Measurements from ENCODE around the gene PCDHA8.
"Not testable (repeated sequence)": the region's sequence is repeated elsewhere in the genome, so short reads cannot be mapped to it uniquely, and the experiment has no call there.

PCDHA8 gene

GRCh38 chr5:140829511-140830501 lies 11.2 kb upstream of the PCDHA8 start:
- DNase-seq = not testable (repeated sequence)

DNA sequence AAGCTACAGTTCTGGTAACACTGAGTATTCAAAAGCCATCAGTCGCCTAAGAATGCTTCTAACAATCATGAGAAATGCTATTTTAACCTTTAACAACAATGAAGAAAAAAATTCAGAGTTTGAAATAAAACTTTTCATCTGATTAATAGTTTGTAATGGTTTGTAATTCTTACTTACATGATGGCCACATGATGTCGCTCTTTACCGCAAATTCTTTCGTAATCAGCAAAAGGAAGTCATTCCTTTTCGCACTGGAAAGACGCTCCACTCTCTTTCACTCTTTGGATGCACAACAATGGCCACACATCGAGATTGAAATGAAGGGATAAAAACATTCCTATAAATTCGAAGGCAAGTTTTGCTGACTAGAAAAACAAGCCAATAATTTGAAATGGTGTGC lies 7.0 kb upstream of the PCDHA8 start, which contains the start of gene PCDHA7:
PCDHA7 (plus strand) TSS at position 277 of the 400 bp plus-strand sequence; CDS start at position 392, 115 bp downstream.
- no peak for DNase-seq

- not testable (repeated sequence) for DNase-seq
These were observed 6.5 kb upstream of the PCDHA8 start for GRCh38 chr5:140834439-140835008.

GRCh38 chr5:140835622-140836510 lies 5.1 kb upstream of the PCDHA8 start:
- no peak for DNase-seq

DNA sequence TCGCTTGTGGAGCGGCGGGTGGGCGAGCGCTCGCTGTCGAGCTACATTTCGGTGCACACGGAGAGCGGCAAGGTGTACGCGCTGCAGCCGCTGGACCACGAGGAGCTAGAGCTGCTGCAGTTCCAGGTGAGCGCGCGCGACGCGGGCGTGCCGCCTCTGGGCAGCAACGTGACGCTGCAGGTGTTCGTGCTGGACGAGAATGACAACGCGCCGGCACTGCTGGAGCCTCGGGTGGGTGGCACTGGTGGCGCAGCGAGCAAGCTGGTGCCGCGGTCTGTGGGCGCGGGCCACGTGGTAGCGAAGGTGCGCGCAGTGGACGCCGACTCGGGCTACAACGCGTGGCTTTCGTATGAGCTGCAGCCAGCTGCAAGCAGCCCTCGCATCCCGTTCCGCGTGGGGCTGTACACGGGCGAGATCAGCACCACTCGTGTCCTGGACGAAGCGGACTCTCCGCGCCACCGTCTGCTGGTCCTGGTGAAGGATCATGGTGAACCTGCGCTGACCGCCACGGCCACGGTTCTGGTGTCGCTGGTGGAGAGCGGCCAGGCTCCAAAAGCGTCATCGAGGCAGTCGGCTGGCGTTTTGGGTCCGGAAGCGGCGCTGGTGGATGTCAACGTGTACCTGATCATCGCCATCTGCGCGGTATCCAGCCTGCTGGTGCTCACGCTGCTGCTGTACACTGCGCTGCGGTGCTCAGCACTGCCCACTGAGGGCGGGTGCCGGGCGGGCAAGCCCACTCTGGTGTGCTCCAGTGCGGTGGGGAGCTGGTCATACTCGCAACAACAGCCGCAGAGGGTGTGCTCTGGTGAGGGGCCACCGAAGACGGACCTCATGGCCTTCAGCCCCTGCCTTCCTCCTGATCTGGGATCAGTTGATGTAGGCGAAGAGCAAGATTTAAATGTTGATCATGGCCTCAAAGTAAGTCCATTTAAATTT lies 2.1 kb downstream of the PCDHA8 start:
- no peak for DNase-seq

DNA sequence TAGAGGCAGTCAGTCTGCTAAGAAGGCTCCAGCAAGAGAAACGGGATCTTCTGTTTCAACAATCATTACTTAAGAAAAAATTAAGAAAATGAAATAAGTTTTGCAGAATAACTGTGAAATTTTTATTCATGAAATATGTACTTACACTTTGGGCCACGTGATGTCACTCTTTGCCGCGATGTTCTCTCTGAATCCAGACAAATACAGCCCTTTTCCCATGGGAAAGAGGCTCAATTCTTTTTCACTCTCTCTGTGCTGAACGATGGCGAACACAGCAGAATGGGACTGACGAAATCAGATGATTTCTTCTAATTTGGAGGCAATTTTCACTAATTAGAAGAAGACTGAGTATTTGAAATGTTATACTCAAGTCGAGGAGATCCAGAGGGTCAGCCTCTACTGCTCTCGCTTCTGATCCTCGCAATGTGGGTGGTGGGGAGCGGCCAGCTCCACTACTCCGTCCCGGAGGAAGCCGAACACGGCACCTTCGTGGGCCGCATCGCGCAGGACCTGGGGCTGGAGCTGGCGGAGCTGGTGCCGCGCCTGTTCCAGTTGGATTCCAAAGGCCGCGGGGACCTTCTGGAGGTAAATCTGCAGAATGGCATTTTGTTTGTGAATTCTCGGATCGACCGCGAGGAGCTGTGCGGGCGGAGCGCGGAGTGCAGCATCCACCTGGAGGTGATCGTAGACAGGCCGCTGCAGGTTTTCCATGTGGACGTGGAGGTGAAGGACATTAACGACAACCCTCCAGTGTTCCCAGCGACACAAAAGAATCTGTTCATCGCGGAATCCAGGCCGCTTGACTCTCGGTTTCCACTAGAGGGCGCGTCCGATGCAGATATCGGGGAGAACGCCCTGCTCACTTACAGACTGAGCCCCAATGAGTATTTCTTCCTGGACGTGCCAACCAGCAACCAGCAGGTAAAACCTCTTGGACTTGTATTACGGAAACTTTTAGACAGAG lies 7.4 kb downstream of the PCDHA8 start, which contains the start of gene PCDHA9:
PCDHA9 (plus strand) TSS at position 244 of the 964 bp plus-strand sequence; CDS start at position 358, 114 bp downstream.
- DNase-seq = not testable (repeated sequence)

- not testable (repeated sequence) for DNase-seq
These were observed 9.0 kb downstream of the PCDHA8 start for GRCh38 chr5:140849831-140850634.

GRCh38 chr5:140855772-140856674 lies 15.0 kb downstream of the PCDHA8 start, which contains the start of gene PCDHA10:
Gene PCDHA10 (plus strand): TSS chr5:140855897. CDS start chr5:140856049, 152 bp downstream.
- no peak for DNase-seq

DNA sequence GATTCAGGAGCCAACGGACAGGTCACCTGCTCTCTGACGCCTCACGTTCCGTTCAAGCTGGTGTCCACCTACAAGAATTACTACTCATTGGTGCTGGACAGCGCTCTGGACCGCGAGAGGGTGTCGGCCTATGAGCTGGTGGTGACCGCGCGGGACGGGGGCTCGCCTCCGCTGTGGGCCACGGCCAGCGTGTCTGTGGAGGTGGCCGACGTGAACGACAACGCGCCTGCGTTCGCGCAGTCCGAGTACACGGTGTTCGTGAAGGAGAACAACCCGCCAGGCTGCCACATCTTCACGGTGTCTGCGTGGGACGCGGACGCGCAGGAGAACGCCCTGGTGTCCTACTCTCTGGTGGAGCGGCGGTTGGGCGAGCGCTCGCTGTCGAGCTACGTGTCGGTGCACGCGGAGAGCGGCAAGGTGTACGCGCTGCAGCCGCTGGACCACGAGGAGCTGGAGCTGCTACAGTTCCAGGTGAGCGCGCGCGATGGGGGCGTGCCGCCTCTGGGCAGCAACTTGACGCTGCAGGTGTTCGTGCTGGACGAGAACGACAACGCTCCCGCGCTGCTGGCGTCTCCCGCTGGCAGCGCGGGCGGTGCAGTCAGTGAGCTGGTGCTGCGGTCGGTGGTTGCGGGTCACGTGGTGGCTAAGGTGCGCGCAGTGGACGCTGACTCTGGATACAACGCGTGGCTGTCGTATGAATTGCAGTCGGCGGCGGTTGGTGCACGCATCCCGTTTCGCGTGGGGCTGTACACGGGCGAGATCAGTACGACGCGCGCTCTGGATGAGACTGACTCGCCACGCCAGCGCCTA lies 16.4 kb downstream of the PCDHA8 start:
- no peak for DNase-seq

DNA sequence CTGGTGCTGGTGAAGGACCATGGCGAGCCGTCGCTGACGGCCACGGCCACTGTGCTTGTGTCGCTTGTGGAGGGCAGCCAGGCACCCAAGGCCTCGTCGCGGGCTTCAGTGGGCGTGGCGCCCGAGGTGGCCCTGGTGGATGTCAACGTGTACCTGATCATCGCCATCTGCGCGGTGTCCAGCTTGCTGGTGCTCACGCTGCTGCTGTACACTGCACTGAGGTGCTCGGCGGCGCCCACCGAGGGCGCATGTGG lies 16.9 kb downstream of the PCDHA8 start:
- no peak for DNase-seq

DNA sequence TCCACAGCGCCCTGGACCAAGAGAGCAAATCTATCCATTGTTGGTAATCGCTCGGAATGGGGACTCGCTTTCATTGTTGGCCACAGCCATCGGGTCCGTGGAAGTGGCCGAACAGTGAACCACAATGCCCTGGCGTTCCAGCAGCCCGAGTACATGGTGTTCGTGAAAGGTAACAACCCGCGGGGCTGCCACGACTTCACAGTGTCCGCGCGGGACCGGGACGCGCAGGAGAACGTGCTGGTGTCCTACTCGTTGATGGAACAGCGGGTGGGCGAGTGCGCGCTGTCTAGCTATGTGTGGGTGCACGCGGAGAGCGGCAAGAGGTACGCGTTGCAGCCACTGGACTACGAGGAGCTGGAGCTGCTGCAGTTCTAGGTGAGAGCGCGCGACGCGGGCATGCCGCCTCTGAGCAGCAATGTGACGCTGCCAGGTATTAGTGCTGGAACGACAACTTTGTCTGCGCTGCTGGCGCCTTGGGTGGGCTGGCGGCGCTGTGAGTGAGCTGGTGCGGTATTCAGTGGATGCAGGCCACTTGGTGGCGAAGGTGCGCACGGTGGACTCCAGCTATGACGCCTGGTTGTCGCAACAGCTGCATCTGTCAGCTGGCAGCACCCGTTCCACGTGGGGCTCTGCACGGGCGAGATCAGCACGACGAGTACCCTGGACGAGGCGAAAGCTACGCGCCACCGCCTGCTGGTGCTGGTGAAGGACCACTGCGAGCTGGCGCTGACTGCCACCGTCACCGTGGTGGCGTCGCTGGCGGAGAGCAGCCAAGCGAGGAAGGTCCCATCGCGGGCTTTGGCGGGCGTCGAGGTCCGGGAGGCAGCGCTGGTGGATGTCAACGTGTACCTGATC lies 21.7 kb downstream of the PCDHA8 start:
- no peak for DNase-seq

GRCh38 chr5:140868721-140869554 lies 28.0 kb downstream of the PCDHA8 start, which contains the start of gene PCDHA11:
Gene PCDHA11 (plus strand): TSS chr5:140868957. CDS start chr5:140869104, 147 bp downstream.
- DNase-seq = no peak

DNA sequence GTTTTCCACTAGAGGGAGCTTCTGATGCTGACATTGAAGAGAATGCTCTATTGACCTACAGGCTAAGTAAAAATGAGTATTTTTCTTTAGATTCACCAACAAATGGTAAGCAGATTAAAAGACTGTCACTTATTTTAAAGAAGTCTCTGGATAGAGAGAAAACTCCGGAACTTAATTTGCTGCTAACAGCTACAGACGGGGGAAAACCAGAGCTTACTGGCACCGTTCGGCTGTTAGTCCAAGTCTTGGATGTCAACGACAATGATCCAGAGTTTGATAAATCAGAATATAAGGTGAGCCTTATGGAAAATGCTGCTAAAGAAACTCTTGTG lies 28.5 kb downstream of the PCDHA8 start:
- no peak for DNase-seq

- DNase-seq = no peak
These were observed 29.5 kb downstream of the PCDHA8 start for GRCh38 chr5:140870221-140871201.
